Glomerular visceral epithelial cell (primary cell): ENCODE results near the gene CAPN7.

ENCODE experiments used
- DNase-seq: peaks from one replicate; pipeline ENCODE4 v3.0.0-alpha.2; 2016; ENCODE audit errors: extremely low spot score

CAPN7 gene

GRCh38 chr3:15246186-15246585 lies 40.1 kb downstream of the CAPN7 start:
- no peak for DNase-seq

- no peak for DNase-seq
These were observed 47.1 kb downstream of the CAPN7 start for GRCh38 chr3:15253023-15253697.

DNA sequence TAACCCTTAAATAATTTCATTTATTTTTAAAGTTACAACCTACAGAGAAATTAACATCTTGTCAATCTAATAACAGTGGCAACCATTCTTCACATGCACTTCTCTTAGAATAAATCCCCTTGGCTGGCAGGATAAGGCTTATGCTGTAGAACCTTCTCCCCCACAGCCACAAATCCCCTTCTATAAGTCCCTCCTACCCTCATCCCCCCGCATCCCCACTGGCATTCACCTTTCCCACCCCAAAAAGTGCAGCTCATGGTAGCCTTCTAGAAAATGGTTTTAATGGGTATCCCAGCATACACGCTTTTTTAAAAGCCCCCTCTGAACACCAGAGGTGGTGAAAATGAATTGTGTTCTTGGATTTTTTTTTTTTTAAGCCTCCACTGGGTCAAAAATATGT lies 49.2 kb downstream of the CAPN7 start:
- DNase-seq = no peak

GRCh38 chr3:15256861-15257341 lies 50.9 kb downstream of the CAPN7 start:
- no peak for DNase-seq

DNA sequence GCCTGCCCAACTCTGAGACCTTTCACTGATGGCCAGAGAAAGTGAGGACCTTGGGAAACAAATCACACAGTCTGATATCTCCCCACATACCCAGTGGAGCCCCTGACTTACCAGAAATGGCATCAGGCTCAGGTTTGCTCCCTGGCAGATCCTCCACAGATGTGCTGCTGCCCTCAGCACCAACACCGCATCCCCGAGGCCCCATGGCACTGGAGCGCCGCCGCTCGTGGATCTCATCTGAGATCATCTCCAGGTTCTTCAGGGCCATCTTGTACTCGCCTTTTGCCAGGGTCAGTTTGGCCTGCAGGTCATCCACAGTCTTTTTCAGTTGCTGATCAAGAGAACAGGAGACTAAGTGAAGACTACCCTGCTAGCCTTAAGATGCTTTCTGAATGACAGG lies 52.7 kb downstream of the CAPN7 start:
- DNase-seq = no peak

GRCh38 chr3:15260531-15260930 lies 54.5 kb downstream of the CAPN7 start:
- DNase-seq = no peak

DNA sequence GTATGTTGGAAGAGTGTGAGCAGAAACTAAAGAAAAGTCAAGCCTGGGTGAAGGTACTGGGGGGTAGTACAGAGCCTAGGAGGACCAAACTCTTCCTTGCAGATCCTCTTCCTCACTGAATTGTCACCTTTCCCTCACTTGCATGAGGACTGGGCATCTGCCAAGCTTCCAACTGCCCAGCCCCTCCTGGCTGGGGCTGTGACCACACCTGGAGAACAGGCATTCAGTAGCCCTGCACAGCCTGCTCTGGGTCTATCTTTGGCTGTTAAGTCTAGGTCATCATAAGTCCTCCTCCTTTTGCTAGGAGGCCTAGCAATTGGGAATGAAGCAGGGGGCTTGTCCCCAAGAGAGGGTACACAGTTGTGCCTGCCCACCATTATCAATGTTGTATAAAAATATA lies 55.2 kb downstream of the CAPN7 start:
- DNase-seq = no peak

DNA sequence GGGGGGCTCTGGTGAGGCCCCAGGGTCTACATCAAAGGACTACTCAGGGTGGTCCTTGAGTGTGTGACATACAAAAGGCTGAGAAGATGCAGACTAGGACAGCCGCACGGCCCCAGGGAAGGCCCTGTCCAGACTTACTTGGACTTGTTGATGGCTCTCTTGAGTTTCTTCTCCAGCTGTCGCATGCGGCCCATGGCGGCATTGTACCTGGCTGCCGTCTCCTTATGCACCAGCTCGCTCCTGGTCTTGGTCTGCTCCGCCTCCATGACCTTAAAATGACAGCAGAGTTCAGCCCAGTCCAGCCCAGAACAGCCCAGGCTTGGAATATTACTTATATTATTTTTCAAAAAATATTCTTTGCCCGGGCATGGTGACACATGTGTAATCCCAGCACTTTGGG lies 56.0 kb downstream of the CAPN7 start:
- no peak for DNase-seq

- DNase-seq = no peak
These were observed 57.1 kb downstream of the CAPN7 start for GRCh38 chr3:15263120-15263519.

DNA sequence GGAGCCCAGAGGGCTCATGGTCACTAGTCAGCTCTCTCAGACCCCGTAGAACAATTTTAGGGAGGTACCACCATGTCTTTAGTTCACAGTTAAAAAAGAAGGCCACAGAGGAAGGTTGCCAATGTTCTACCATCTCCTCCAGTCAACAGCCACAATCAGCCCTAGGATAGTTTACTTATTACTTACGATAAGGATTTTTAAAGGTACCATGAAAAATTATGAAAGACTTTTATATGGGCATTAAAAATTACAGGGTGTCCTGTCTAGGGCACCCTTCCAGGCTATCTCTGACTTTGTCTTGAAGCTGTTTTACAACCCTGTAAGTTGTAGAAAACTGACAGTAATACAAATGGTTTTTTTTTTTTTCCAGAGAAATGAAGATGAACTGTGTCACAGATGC lies 57.9 kb downstream of the CAPN7 start:
- DNase-seq = no peak

GRCh38 chr3:15264486-15264885 lies 58.4 kb downstream of the CAPN7 start:
- no peak for DNase-seq

GRCh38 chr3:15265655-15266509 lies 59.8 kb downstream of the CAPN7 start:
- DNase-seq = no peak

- no peak for DNase-seq
These were observed 60.7 kb downstream of the CAPN7 start for GRCh38 chr3:15266510-15267376.

DNA sequence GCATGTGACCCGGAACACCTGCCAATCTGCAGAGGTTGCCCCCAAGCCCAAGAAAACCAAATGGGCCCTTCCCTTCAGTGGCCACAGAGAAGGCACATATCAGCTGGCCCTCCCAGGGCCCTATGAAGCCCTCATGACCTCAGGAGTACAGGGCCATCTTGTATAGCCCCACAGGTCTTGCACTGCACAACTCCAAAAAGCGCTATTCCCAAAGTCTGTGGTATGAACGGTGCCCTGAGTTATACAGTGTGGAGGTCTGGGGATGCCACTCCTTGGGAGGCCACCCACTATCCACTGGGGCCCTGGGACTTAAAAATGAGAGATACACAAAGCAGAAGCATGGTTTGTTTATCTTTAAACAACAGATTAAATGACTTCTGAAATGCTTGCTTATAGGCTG lies 61.5 kb downstream of the CAPN7 start:
- no peak for DNase-seq

- DNase-seq = peak; percentile 79
These were observed 62.1 kb downstream of the CAPN7 start for GRCh38 chr3:15268033-15268631.

DNA sequence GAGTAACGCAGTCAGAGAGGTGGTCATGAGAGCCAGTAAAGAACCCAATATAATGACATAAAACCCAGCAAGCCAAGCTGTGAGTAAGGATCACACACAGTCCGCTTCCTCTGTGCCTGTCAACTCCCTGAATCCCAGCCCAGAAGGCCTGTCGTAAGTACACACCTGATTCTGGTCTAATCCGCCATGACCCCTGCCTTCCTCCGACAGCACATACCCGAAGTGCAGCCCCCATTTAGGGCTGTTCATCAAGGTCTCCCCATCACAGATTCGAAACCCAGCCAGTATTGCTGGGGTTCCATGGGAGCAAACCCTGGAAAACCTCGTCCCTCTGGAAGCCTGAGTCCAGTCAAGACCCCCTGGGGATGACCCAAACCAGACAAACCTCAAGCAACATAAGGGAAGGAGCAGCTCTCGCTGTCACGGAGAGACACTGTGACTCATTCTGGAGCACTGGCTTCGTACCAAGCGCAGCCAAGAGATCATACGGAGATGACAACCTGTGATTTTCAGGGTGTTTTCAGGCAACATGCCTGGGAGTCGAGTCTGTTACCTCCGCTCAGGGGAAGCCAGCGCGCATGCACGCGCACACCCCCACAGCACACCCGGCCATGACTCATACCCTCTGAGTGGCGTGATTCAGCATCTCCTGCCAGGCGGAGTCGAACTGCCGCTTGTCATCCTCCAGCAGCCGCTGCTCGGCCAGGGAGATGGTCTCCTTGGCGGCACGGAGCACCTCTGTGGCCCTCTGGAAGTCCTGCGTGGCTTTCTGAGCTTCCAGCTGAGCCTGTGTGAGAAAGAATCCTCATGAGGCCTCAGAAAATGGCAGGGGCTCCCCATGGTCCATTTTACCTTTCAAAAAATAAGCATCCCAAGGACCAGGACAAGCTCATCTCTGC lies 63.3 kb downstream of the CAPN7 start:
- peak; percentile 97 for DNase-seq

- no peak for DNase-seq
These were observed 65.0 kb downstream of the CAPN7 start for GRCh38 chr3:15271030-15271429.

DNA sequence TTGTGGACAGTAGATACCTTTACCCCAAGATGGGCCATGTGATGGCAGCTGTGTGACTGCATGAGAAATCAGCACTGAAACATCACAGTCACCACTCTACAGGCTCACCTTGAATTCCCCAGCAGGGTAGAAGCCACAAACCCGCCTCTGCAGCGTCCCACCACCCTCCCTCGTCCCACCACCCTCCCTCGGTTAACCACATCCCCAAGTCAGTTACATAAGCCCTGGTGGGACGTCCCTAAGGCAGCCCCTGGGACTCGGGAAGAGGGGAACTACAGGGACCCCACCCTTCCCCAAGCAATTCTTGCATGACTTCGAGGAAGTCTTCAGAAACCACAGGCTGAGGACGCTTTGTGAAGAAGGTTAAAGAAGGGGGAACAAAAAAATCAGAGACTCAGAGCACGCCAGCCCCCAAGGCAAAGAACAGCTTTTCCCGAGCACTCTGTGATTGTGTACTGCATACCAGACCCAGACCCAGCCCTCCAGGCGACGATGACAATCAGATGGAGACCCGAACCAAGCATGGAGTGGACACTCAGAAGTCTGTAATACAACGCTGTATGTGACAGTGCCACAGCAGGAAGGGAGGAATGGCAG lies 65.8 kb downstream of the CAPN7 start:
- DNase-seq = no peak

- DNase-seq = no peak
These were observed 66.6 kb downstream of the CAPN7 start for GRCh38 chr3:15272426-15273196.

DNA sequence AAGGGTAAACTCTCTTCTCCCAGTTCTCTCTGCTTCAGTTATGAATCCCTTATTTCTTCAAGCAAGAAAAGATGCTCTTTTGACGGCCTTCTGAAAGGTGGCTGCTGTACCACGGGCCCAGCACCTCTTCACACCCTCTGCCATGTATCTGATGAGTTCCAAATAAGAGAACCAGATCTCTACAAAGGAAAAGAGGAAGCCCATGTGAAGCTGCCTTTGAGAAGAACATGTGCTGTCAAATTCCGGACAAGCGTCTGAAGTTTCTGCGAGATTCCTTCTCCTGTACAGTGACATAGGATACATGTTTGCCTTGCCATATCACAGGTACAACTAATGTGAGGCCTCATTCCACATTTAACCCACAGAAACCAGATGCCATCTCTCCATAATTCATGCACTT lies 67.2 kb downstream of the CAPN7 start:
- no peak for DNase-seq
